ACC112 (cell line): ENCODE data around the gene TRIM50.
"Not testable (repeated sequence)": the region's sequence is repeated elsewhere in the genome, so short reads cannot be mapped to it uniquely, and the experiment has no call there.

Experiments
- H2AFZ ChIP-seq: fragments of 200-600 bp; sonication (generic); one replicate; pipeline ENCODE4 v1.6.0; 2017; ENCODE audit warnings: antibody characterized with exemption, low read length; ENCODE audit not compliant: unreplicated experiment
- H3K27ac ChIP-seq: fragments of 200-600 bp; sonication (generic); 2 replicates; pipeline ENCODE4 v1.5.1; 2014; ENCODE audit warnings: low read depth, mild to moderate bottlenecking, antibody characterized with exemption, low read length, moderate library complexity
- H3K27me3 ChIP-seq: fragments of 200-600 bp; sonication (generic); 2 replicates; pipeline ENCODE4 v1.6.1; 2014; ENCODE audit warnings: mild to moderate bottlenecking, antibody characterized with exemption, low read length, moderate library complexity, mixed read lengths; ENCODE audit not compliant: insufficient read depth
- H3K36me3 ChIP-seq: fragments of 200-600 bp; sonication (generic); 2 replicates; pipeline ENCODE4 v1.6.1; 2016; ENCODE audit warnings: mild to moderate bottlenecking, antibody characterized with exemption, low read length, moderate library complexity, mixed read lengths; ENCODE audit not compliant: insufficient read depth
- H3K4me1 ChIP-seq: fragments of 200-600 bp; sonication (generic); one replicate; pipeline ENCODE4 v1.6.1; 2016; ENCODE audit warnings: low read length, mixed read lengths; ENCODE audit not compliant: insufficient read depth, unreplicated experiment, control insufficient read depth
- H3K4me3 ChIP-seq: fragments of 200-600 bp; sonication (generic); 2 replicates; pipeline ENCODE4 v1.5.1; 2014; ENCODE audit warnings: mild to moderate bottlenecking, low read depth, low read length
- H3K79me2 ChIP-seq: fragments of 200-600 bp; sonication (generic); one replicate; pipeline ENCODE4 v1.6.0; 2016; ENCODE audit warnings: low read length; ENCODE audit not compliant: control insufficient read depth, unreplicated experiment, insufficient read depth

The TRIM50 gene

GRCh38 chr7:73360590-73360989 lies 32.7 kb upstream of the TRIM50 start:
- H3K79me2 ChIP-seq, H3K27ac ChIP-seq, H2AFZ ChIP-seq, H3K4me3 ChIP-seq, H3K36me3 ChIP-seq, H3K4me1 ChIP-seq: not testable (repeated sequence)
- peaks cover 15% of the 10 kb centered on the region; the same call in 1 of the 2 replicates for H3K27me3 ChIP-seq

DNA sequence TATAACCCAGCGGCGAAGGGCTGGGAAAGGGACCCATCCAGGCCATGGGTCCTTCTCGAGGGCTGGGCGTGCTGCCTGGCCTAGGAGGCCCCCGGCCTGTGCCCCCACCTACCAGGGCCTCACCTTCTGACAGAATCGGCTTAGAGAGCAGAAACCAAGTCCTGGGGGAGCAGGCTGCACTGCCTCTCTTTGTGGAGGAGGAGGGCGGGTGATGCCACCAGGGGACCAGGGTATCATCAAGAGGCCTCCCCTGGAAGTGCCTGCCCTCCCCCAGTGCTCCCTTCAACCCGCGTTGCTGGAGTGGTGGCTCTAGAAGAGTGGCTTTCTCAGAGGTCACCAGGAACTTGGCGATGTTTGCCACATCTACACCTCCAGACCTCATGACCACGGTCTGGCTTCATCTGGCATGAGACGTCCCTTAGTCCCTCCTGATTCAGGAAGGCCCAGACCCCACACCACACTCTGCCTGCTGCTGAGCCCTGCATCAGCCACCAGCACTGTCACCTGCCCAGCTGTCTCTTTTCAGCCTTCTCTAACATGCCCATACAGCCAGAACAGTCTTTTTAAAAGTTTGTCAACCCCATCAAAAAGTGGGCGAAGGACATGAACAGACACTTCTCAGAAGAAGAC lies 32.0 kb upstream of the TRIM50 start:
- Histone ChIP-seq H3K36me3 (no peaks in the 10 kb centered on the region), H3K79me2 (no peaks in the 10 kb centered on the region), H3K4me3 (no peak overlapping the region), H3K27ac (no peak overlapping the region), H3K27me3 (peaks cover 15% of the 10 kb centered on the region; the same call in 1 of the 2 replicates), H2AFZ (no peak overlapping the region), H3K4me1 (peaks cover 9% of the 10 kb centered on the region)

GRCh38 chr7:73359306-73359705 lies 31.4 kb upstream of the TRIM50 start:
- Histone ChIP-seq H2AFZ (no peak overlapping the region), H3K27ac (no peak overlapping the region), H3K36me3 (no peaks in the 10 kb centered on the region), H3K4me1 (peaks cover 9% of the 10 kb centered on the region), H3K4me3 (no peak overlapping the region), H3K79me2 (no peaks in the 10 kb centered on the region), H3K27me3 (peaks cover 14% of the 10 kb centered on the region; the same call in 1 of the 2 replicates)

DNA sequence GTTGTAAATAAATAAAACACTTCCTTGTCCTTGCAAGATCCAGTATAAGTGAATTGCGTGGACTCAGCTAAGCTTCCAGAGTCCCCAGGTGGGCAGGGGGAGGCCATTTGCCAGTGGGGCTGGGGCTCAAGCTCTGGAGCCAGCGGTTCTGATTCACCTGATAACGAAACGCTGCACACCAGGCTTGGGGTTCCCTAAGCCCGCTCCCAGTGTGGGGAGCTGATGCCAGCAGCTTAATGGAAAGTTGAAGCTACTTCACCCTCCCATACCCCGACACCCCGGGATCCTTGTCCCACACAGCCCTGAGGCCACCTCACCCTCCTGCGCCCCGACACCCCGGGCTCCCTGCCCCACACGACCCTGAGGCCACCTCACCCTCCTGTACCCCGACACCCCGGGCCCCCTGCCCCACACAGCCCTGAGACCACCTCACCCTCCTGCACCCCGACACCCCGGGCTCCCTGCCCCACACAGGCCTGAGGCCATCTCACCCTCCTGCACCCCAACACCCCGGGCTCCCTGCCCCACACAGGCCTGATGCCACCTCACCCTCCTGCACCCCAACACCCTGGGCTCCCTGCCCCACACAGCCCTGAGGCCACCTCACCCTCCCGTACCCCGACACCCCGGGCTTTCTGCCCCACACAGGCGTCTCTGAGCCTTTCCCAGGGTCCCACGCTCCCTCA lies 30.9 kb upstream of the TRIM50 start:
- H3K27me3 ChIP-seq = peaks cover 8% of the 10 kb centered on the region; the same call in 1 of the 2 replicates
- H2AFZ ChIP-seq = peak overlapping the region; percentile 65
- H3K36me3 ChIP-seq = no peaks in the 10 kb centered on the region
- no peak overlapping the region for H3K27ac ChIP-seq
- H3K4me3 ChIP-seq = 0 out of 2 replicates have a peak overlapping the region, but pooled peaks have one; percentile 56
- H3K79me2 ChIP-seq = no peaks in the 10 kb centered on the region
- peaks cover 9% of the 10 kb centered on the region for H3K4me1 ChIP-seq

DNA sequence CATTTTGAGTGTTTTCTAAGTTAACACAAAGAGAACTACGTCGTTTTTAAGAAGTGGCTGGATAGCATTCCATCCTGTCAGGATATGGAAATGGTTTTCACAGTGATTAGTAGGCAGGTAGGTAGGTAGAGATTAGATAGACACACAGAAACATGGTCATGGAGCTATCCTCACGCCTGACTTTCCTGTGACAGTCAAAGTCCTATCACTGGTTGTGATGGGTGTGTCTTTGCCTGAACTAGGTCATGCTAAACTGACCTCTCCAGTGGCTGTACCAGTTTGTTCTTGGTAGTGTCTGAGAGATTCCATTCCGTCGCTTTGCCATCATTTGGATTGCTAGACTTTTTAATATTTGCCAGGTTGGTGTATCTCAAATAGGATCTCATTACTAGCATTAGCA lies 28.3 kb upstream of the TRIM50 start:
- Histone ChIP-seq H3K27me3 (0 out of 2 replicates have a peak, but pooled peaks cover 3% of the 10 kb centered on the region), H3K36me3 (no peaks in the 10 kb centered on the region), H3K79me2 (no peaks in the 10 kb centered on the region), H3K27ac (no peak overlapping the region), H3K4me1 (peaks cover 9% of the 10 kb centered on the region), H3K4me3 (no peak overlapping the region), H2AFZ (no peak overlapping the region)

DNA sequence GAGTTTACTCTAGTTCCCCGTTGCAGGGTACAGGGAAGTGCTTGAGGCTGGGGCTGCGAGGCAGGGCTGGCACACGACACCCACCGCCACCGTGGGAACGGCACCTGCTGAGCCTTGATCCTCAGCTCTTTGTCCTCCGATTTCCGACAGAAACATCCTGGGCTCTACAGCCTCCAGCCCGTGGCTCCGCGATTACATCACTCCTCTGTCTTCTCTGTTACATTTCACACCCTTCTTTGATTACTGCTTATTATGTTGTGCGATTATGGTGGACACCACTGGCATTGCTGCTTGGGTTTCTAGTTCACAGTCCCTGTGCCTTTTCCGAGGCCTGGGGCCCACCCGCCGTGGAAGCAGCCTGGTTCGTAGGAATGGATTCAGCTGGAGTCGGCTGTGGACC lies 26.9 kb upstream of the TRIM50 start:
- H3K4me3 ChIP-seq = no peak overlapping the region
- no peak overlapping the region for H3K27ac ChIP-seq
- H3K27me3 ChIP-seq = 0 out of 2 replicates have a peak, but pooled peaks cover 3% of the 10 kb centered on the region
- no peaks in the 10 kb centered on the region for H3K36me3 ChIP-seq
- peaks cover 9% of the 10 kb centered on the region for H3K4me1 ChIP-seq
- H2AFZ ChIP-seq = no peak overlapping the region
- no peaks in the 10 kb centered on the region for H3K79me2 ChIP-seq

DNA sequence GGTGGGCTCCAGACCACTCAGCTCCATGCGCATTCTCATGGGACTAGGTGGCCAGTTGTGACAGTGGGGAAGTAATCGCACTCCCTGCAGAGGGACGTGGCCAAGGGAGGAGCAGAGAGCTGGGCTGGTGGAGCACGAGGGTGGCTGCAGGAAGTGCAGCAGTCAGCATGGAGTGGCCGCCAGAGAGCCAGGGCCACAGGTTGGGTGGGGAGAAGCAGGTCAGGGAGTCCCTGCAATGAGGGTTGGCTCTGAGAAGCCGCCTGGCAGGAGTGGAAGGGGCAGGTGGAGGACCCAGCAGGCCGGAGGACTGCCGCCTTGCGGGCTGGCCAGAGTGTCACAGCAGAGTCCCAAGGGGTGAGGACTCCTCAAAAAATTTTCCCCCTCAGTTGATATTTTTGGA lies 26.3 kb upstream of the TRIM50 start:
- no peak overlapping the region for H3K27ac ChIP-seq

GRCh38 chr7:73353243-73353642 lies 25.4 kb upstream of the TRIM50 start:
- no peak overlapping the region for H2AFZ ChIP-seq
- H3K27me3 ChIP-seq = 0 out of 2 replicates have a peak, but pooled peaks cover 3% of the 10 kb centered on the region
- H3K4me3 ChIP-seq = no peak overlapping the region
- no peaks in the 10 kb centered on the region for H3K36me3 ChIP-seq
- peaks cover 4% of the 10 kb centered on the region for H3K4me1 ChIP-seq
- no peaks in the 10 kb centered on the region for H3K79me2 ChIP-seq
- H3K27ac ChIP-seq = no peak overlapping the region

More for the DNA sequence above, 26.3 kb upstream of the TRIM50 start:
- Histone ChIP-seq H3K36me3 (no peaks in the 10 kb centered on the region), H2AFZ (no peak overlapping the region), H3K27me3 (0 out of 2 replicates have a peak, but pooled peaks cover 3% of the 10 kb centered on the region), H3K79me2 (no peaks in the 10 kb centered on the region), H3K4me3 (no peak overlapping the region), H3K4me1 (peaks cover 9% of the 10 kb centered on the region)

GRCh38 chr7:73352784-73353183 lies 24.9 kb upstream of the TRIM50 start:
- no peak overlapping the region for H3K4me3 ChIP-seq
- H3K4me1 ChIP-seq = no peaks in the 10 kb centered on the region
- no peak overlapping the region for H2AFZ ChIP-seq
- H3K36me3 ChIP-seq = no peaks in the 10 kb centered on the region
- H3K79me2 ChIP-seq = no peaks in the 10 kb centered on the region
- no peak overlapping the region for H3K27ac ChIP-seq
- H3K27me3 ChIP-seq = peaks cover 8% of the 10 kb centered on the region; the same call in 1 of the 2 replicates

DNA sequence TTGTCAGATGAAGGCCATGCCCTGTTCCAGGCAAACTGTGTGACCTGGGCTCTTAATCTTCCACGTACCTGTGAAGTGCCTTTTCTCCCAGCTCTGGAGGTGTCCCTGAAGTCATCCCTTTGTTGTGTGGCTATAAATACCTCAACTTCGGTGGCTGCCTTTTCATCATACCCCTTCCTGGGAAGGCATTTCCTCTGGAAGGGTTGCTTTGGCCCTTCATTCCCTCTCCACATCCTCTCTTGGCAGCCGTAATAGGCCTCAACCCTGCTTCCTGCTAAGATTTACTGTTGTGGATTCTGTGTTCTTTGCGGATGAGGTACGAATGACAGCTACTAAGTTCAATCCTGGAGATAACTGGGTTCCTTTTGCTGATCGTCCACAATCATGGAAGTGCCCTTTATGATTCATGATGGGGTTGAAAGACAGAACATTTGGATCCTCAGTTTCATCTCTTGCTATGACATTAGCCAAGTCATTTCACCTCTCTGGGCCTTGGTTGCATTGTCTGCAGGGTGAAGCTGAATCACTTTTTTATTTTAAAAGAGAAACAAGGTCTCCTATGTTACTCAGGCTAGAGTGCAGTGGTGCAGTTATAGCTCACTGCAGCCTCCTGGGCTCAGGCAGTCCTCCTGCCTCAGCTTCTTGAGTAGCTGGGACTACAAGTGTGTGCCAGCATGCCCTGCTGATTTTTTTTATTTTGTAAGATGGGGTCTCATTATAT lies 23.7 kb upstream of the TRIM50 start:
- Histone ChIP-seq H3K79me2 (no peaks in the 10 kb centered on the region), H3K36me3 (no peaks in the 10 kb centered on the region), H2AFZ (no peak overlapping the region), H3K4me3 (no peak overlapping the region), H3K27me3 (peaks cover 9% of the 10 kb centered on the region; the same call in 1 of the 2 replicates), H3K4me1 (no peaks in the 10 kb centered on the region), H3K27ac (no peak overlapping the region)
